Thyroid gland (tissue), 4 donors: ENCODE results near the gene CR2. TPM values are rescaled to one million over a fixed set of nuclear protein-coding genes. Genes with fewer than 3 reads are reported as not detected.

Experiments used
- DNase-seq, 2 donors: peaks; one replicate each; pipeline ENCODE4 v3.0.0-alpha.2; 2019
- H3K27ac ChIP-seq, 3 donors: fragments of 200-600 bp; sonication (generic); 1 replicate in 2 of 3; 2 replicates in 1 of 3; pipeline ENCODE4 v1.5.1; 2016 to 2019; ENCODE audit warnings: mild to moderate bottlenecking in 1 of 3, moderate library complexity in 1 of 3
- H3K27me3 ChIP-seq: fragments of 200-600 bp; sonication (generic); one replicate; pipeline ENCODE4 v1.5.1; 2019
- H3K36me3 ChIP-seq, 2 donors: fragments of 200-600 bp; sonication (generic); one replicate each; pipeline ENCODE4 v1.5.1; 2016 to 2019
- H3K4me1 ChIP-seq, 2 donors: fragments of 200-600 bp; sonication (generic); one replicate each; pipeline ENCODE4 v1.5.1; 2017 to 2019
- H3K4me3 ChIP-seq, 3 donors: fragments of 200-600 bp; sonication (generic); replicated peaks in 1 of 3; 1 replicate in 2 of 3; 2 replicates in 1 of 3; pipeline ENCODE4 v1.5.1; 2016; ENCODE audit warnings: mild to moderate bottlenecking in 1 of 3
- H3K9me3 ChIP-seq: fragments of 200-600 bp; sonication (generic); one replicate; pipeline ENCODE4 v1.5.1; 2017
- POLR2A ChIP-seq, 2 donors: fragments of 450-650 bp; IDR thresholded peaks; one replicate each; pipeline ENCODE4 v1.6.1; 2017; ENCODE audit warnings: antibody characterized with exemption in 2 of 2, mild to moderate bottlenecking in 2 of 2, moderate library complexity in 1 of 2
- WGBS, 2 donors: methylation state at CpG; one replicate each; pipeline ENCODE4 v1.1.5; 2017; 5-methylcytosine and 5-hydroxymethylcytosine counted together
- intact Hi-C: fragments of 100-400 bp; cut with DNase I; formaldehyde crosslinking; loops from one replicate; pipeline ENCODE4 v1.15.1; 2023
- total RNA-seq, 4 donors: library from RNA; depleted of rRNA; stranded (reverse); fragments of >200 nt; gene quantifications; one replicate each; pipeline ENCODE4 v1.2.3, GENCODE V29; 2016
- TF ChIP-seq, protein P1 (sequence below), 6 experiments: fragments of 200-600 bp in 3 of 6; fragments of 450-650 bp in 3 of 6; sonication (generic) in 3 of 6; IDR thresholded peaks; one replicate each; pipeline ENCODE4 v1.5.1; 2016 to 2019; ENCODE audit warnings: antibody characterized with exemption in 6 of 6, mild to moderate bottlenecking in 2 of 6, inconsistent platforms in 1 of 6, moderate library complexity in 1 of 6

The CR2 gene
- total RNA-seq, 4 donors from 2014 or later, result 0.11 to 0.15 TPM; not detected in 2

DNA sequence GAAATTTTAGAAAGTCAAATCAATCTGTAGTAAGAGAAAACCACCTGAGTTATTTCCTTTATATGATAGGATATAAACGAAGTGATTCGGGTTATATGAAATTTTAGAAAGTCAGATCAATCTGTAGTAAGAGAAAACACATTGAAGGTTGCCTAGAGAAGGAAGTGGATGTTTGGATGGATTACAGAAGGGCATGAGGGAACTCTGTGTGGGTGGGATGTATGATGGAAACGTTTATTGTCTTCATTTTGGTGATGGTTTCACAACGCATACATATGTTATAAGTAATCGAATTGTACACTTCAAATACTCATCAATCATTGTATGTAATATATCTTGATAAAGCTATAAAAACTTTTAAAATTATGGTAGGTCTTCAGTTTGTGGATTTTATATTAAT lies 46.9 kb downstream of the CR2 start:
- no peak for DNase-seq
- intact Hi-C loops, result no loop called here
- Histone ChIP-seq H3K36me3 (no peaks in the 10 kb centered on the region), H3K9me3 (no peaks in the 10 kb centered on the region), H3K4me3 (no peak overlapping the region), H3K4me1 (peaks cover 0 to 5% of the 10 kb centered on the region in 2 donors), H3K27me3 (peaks cover 9% of the 10 kb centered on the region), H3K27ac (no peak overlapping the region)
- TF ChIP-seq, protein P1, sequence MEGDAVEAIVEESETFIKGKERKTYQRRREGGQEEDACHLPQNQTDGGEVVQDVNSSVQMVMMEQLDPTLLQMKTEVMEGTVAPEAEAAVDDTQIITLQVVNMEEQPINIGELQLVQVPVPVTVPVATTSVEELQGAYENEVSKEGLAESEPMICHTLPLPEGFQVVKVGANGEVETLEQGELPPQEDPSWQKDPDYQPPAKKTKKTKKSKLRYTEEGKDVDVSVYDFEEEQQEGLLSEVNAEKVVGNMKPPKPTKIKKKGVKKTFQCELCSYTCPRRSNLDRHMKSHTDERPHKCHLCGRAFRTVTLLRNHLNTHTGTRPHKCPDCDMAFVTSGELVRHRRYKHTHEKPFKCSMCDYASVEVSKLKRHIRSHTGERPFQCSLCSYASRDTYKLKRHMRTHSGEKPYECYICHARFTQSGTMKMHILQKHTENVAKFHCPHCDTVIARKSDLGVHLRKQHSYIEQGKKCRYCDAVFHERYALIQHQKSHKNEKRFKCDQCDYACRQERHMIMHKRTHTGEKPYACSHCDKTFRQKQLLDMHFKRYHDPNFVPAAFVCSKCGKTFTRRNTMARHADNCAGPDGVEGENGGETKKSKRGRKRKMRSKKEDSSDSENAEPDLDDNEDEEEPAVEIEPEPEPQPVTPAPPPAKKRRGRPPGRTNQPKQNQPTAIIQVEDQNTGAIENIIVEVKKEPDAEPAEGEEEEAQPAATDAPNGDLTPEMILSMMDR (IDR thresholded peaks at IDR 0.05), result no peak
- 68 to 69% methylated on average over 5 of the region's 5 CpGs for WGBS, 2 donors

DNA sequence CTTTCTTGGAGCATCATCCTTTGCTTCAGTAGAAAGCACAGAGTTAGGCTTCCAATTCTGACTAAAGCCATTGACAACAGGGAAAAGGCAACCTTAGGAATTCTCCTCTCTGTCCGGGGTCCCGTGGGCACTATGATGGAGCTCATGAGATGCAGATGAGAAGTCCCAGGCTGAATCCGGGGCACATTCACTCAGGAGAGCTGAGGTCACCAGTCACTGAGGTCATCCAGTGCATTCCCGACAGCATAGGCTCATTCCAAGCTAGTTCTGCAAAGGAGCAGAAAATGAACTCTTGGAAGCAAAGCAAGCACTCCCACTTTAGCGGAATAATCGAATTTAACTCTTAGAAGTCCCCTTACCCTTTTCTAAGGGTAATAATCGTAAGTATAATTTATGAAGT lies 48.6 kb downstream of the CR2 start:
- no peaks in the 10 kb centered on the region for H3K4me1 ChIP-seq
- no peak overlapping the region for H3K27ac ChIP-seq
- no peak for DNase-seq
- intact Hi-C loops, result no loop called here
- H3K27me3 ChIP-seq, result no peaks in the 10 kb centered on the region
- H3K4me3 ChIP-seq, result no peak overlapping the region
- H3K36me3 ChIP-seq, result no peaks in the 10 kb centered on the region
- TF ChIP-seq POLR2A (IDR thresholded peaks at IDR 0.05), result no peak
- TF ChIP-seq, protein P1 (IDR thresholded peaks at IDR 0.05), result no peak
- H3K9me3 ChIP-seq, result no peaks in the 10 kb centered on the region
- 67 to 74% methylated on average over 7 of the region's 7 CpGs for WGBS, 2 donors

DNA sequence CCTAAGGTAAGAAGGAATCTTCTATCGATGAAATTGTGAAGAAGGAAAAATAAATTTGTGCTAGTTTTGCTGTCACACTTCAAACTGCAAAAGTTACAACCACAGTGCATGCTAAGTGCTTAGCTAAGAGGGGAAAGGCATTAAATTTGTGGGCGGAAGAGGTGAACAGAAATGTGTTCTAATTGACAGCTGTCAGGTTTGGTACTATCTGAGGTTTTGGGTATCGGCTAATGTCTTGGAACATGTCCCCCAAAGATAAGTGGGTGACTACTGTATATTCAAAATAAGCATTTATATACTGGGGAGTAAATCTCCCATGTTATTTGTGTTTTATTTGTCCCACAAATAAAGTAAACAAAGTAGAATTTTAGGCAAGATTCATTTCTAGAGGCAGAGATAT lies 49.8 kb downstream of the CR2 start:
- Histone ChIP-seq H3K36me3 (no peaks in the 10 kb centered on the region), H3K27ac (no peak overlapping the region), H3K4me3 (no peak overlapping the region), H3K4me1 (no peaks in the 10 kb centered on the region), H3K27me3 (no peaks in the 10 kb centered on the region), H3K9me3 (no peaks in the 10 kb centered on the region)
- intact Hi-C loops, result no loop called here
- TF ChIP-seq, protein P1 (IDR thresholded peaks at IDR 0.05), result no peak
- no peak for TF ChIP-seq POLR2A (IDR thresholded peaks at IDR 0.05)
- WGBS, 2 donors, result 89 to 91% methylated on average over 3 of the region's 3 CpGs
- no peak for DNase-seq

DNA sequence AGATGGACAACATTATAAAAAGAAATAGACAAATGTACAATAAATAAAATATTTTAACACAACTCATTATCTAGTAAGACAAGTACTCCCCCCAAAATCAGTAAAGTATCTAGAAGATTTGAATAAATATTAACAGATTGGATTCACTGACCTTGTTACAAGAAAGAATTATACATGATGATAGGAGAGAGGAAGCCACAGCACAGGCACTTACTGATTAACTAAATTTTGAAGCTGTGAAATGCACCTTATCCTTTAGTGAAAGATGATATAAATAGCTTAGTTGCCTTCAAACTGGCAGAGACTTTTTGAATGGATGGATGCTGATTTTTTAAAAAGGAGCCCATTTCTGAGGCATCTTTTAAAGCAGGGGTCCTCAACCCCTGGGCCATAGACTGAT lies 50.3 kb downstream of the CR2 start:
- intact Hi-C loops, result no loop called here
- no peak overlapping the region for H3K27ac ChIP-seq
- H3K36me3 ChIP-seq, result no peaks in the 10 kb centered on the region
- H3K9me3 ChIP-seq, result no peaks in the 10 kb centered on the region
- TF ChIP-seq, protein P1 (IDR thresholded peaks at IDR 0.05), result no peak
- no peak for TF ChIP-seq POLR2A (IDR thresholded peaks at IDR 0.05)
- no peaks in the 10 kb centered on the region for H3K27me3 ChIP-seq
- no peaks in the 10 kb centered on the region for H3K4me1 ChIP-seq
- H3K4me3 ChIP-seq, result no peak overlapping the region
- DNase-seq, result no peak

DNA sequence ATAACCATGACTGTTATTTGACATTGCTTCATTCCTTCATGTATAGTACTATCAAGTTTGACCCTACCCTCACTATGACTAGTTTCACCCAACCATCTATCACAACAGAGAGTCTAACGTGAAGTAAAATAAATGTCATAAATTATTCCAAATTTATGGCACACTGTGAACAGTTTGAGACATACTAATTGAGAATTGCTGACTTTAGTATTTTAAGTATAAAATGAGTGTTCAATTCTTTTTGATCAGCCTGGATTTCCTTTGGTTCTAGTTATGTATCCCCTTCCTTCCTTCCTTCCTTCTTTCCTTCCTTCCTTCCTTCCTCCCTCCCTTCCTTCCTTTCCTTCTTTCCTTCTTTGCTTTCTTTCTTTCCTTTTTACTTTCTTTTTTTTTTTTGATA lies 56.3 kb downstream of the CR2 start:
- no peaks in the 10 kb centered on the region for H3K4me1 ChIP-seq
- TF ChIP-seq POLR2A (IDR thresholded peaks at IDR 0.05), result no peak
- TF ChIP-seq, protein P1 (IDR thresholded peaks at IDR 0.05), result no peak
- H3K27ac ChIP-seq, result no peak overlapping the region
- intact Hi-C loops, result no loop called here
- H3K36me3 ChIP-seq, result no peaks in the 10 kb centered on the region
- H3K9me3 ChIP-seq, result no peaks in the 10 kb centered on the region
- WGBS, 2 donors, result 73 to 82% methylated on average over 1 of the region's 1 CpG
- H3K27me3 ChIP-seq, result no peaks in the 10 kb centered on the region
- no peak for DNase-seq
- no peak overlapping the region for H3K4me3 ChIP-seq
